Loucy (cell line): ENCODE measurements around the gene RCAN3.

Source experiments
- H2AFZ ChIP-seq: fragments of 200-600 bp; sonication (generic); 2 replicates; pipeline ENCODE4 v1.6.0; 2016; ENCODE audit warnings: antibody characterized with exemption, mild to moderate bottlenecking, low read length, moderate library complexity
- H3F3A ChIP-seq: fragments of 200-600 bp; 2 replicates; pipeline ENCODE4 v1.6.0; 2016; ENCODE audit warnings: antibody characterized with exemption, low read depth, mild to moderate bottlenecking
- H3K27me3 ChIP-seq: fragments of 200-600 bp; sonication (generic); 2 replicates; pipeline ENCODE4 v1.6.1; 2014; ENCODE audit warnings: low read length, mild to moderate bottlenecking; ENCODE audit not compliant: insufficient read depth, poor library complexity, severe bottlenecking
- H3K36me3 ChIP-seq: fragments of 200-600 bp; sonication (generic); 2 replicates; pipeline ENCODE4 v1.6.1; 2016; ENCODE audit warnings: low read length; ENCODE audit not compliant: insufficient read depth
- H3K4me1 ChIP-seq: fragments of 200-600 bp; sonication (generic); 2 replicates; pipeline ENCODE4 v1.5.1; 2014; ENCODE audit warnings: low read length, mild to moderate bottlenecking; ENCODE audit not compliant: insufficient read depth, poor library complexity, severe bottlenecking
- H3K4me2 ChIP-seq: fragments of 200-600 bp; sonication (generic); 2 replicates; pipeline ENCODE4 v1.6.0; 2014; ENCODE audit warnings: antibody characterized with exemption, low read length, low read depth, mild to moderate bottlenecking; ENCODE audit not compliant: poor library complexity, severe bottlenecking
- H3K4me3 ChIP-seq: fragments of 200-600 bp; sonication (generic); 2 replicates; pipeline ENCODE4 v1.5.1; 2014; ENCODE audit warnings: low read length, mild to moderate bottlenecking, mixed read lengths; ENCODE audit not compliant: poor library complexity, severe bottlenecking
- H3K79me2 ChIP-seq: fragments of 200-600 bp; sonication (generic); 2 replicates; pipeline ENCODE4 v1.6.1; 2014; ENCODE audit warnings: low read length; ENCODE audit not compliant: insufficient read depth
- H3K9ac ChIP-seq: fragments of 200-600 bp; sonication (generic); 2 replicates; pipeline ENCODE4 v1.6.0; 2014; ENCODE audit warnings: mild to moderate bottlenecking, low read depth, low read length, moderate library complexity; ENCODE audit not compliant: poor library complexity, severe bottlenecking
- H3K9me2 ChIP-seq: fragments of 200-600 bp; sonication (generic); replicated peaks from 2 replicates; pipeline ENCODE4 v1.6.1; 2016; ENCODE audit warnings: low read depth, low read length, mixed read lengths
- H3K9me3 ChIP-seq: fragments of 200-600 bp; sonication (generic); 2 replicates; pipeline ENCODE4 v1.6.1; 2014; ENCODE audit warnings: mild to moderate bottlenecking, antibody characterized with exemption, low read length, low read depth; ENCODE audit not compliant: insufficient read depth
- H4K20me1 ChIP-seq: fragments of 200-600 bp; sonication (generic); 2 replicates; pipeline ENCODE4 v1.6.0; 2014; ENCODE audit warnings: antibody characterized with exemption, low read length, mild to moderate bottlenecking; ENCODE audit not compliant: insufficient read depth, poor library complexity, severe bottlenecking
- CTCF ChIP-seq: fragments of 200-600 bp; sonication (generic); conservative IDR thresholded peaks from 2 replicates; pipeline ENCODE4 v1.5.1; 2014; ENCODE audit warnings: mild to moderate bottlenecking, antibody characterized with exemption, low read length
- EZH2phosphoT487 ChIP-seq: fragments of 200-600 bp; IDR thresholded peaks from 2 replicates; pipeline ENCODE4 v1.6.1; 2018; ENCODE audit warnings: antibody characterized with exemption, mild to moderate bottlenecking, moderate library complexity, borderline replicate concordance

The RCAN3 gene

DNA sequence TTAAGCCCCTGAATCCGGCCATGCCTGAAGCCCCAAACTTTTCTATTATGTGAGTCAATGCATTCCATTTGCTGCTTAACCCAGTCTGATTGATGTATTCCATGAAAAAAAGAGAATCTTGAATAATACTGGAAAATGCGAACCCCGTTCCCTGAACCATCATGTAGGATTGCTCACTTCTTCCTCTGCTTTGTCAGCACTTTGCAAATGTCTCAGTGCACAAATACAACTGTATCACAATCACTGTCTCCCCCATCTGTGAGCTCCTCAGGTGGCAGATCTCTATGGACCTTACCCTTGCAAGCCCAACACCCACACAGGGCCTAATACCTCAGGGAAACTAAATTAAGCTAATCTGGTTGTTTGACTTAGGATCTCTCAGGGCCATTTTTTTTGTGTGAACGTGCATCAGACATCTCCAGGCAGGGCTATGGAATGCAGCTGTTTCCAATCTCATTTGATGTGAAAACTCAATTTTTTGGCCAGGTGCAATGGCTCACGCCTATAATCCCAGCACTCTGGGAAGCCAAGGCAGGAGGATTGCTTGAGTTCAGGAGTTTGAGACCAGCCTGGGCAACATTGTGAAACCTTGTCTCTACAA, 2.1 kb upstream of the RCAN3 start:
- H4K20me1 ChIP-seq, result no peaks in the 10 kb centered on the region
- H3K9me2 ChIP-seq, result no peaks in the 10 kb centered on the region
- H3K79me2 ChIP-seq, result peaks cover 24% of the 10 kb centered on the region
- peak overlapping the region; percentile 85 for H3K4me2 ChIP-seq
- no peaks in the 10 kb centered on the region for H3K27me3 ChIP-seq
- no peak overlapping the region for H2AFZ ChIP-seq
- H3K9me3 ChIP-seq, result no peaks in the 10 kb centered on the region
- TF ChIP-seq CTCF (no peak), EZH2phosphoT487 (no peak)
- peak overlapping the region; percentile 94 for H3K9ac ChIP-seq
- H3K36me3 ChIP-seq, result no peaks in the 10 kb centered on the region
- 0 out of 2 replicates have a peak, but pooled peaks cover 3% of the 10 kb centered on the region for H3F3A ChIP-seq
- H3K4me3 ChIP-seq, result peak overlapping the region; percentile 78
- peaks cover 46% of the 10 kb centered on the region for H3K4me1 ChIP-seq

DNA sequence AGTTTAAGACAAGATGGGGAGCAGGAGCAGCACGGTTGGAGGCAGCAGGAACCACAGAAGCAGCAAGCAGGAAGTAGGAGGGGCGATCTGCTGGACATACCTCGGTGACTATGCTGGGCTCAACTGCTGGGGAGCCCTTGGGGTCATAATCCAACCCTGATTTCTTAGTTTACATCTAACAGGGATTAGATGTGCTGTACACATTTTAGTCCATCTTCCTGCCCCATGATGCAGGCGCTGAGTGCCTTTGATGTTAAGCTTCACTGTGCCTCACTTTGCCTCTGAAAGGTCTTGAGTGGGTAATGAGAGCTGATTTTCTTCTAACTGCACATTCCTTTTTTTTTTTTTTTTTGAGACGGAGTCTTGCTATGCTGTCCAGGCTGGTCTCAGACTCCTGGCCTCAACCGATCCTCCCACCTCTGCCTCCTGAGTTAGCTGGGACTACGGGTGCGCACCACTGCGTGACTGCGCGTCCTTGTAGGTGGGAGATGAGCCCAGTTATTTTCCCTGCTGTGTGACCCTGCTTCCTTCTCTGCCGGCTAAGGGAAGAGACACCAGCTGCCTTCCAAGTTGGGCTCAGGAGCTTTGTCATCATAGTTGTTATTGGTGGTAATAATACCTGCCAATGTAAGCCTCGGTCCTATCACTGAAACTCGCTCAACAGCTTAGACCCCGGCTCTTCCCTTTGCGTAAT, 1.1 kb upstream of the RCAN3 start:
- H3K4me1 ChIP-seq, result peaks cover 56% of the 10 kb centered on the region
- H3K9ac ChIP-seq, result peak overlapping the region; percentile 94
- H3K9me3 ChIP-seq, result no peaks in the 10 kb centered on the region
- H2AFZ ChIP-seq, result peak overlapping the region; percentile 91
- peaks cover 5% of the 10 kb centered on the region for H4K20me1 ChIP-seq
- peak overlapping the region; percentile 85 for H3K4me2 ChIP-seq
- TF ChIP-seq EZH2phosphoT487 (no peak), CTCF (no peak)
- H3K79me2 ChIP-seq, result peaks cover 32% of the 10 kb centered on the region
- no peaks in the 10 kb centered on the region for H3K27me3 ChIP-seq
- 0 out of 2 replicates have a peak, but pooled peaks cover 3% of the 10 kb centered on the region for H3F3A ChIP-seq
- no peaks in the 10 kb centered on the region for H3K9me2 ChIP-seq
- no peaks in the 10 kb centered on the region for H3K36me3 ChIP-seq
- peak overlapping the region; percentile 78 for H3K4me3 ChIP-seq

DNA sequence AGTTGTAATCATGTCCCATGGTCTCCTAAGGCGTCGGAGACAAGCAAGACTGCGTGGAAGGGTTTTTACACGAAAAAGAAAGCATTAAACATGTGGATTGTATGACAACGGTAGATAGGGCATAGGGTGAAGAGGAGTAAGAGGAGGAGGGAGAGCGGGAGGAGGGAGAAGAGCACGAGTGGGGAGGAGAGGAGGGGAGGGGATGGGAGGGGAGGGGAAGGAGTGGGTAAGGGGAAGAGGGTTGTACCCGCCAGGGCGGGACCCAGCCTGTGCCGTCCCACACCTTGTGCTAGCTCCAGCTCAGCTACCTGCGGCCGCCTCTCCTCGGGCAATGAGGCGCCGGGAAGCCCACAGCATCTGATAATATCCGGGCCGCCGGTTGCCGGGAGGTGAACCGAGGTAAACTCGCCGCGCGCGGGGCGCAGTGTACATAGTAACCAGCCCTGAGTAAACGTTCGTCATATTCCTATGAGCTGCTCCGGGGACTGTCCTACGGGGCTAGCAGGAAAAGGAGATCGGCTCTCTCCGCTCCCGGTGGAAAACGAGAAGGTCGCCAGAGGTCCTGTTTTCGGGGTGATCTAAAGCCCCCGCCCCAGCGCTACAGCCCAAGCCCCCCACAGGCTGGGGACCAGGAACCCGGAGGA, 449 bp upstream of the RCAN3 start:
- Histone ChIP-seq H3K9me2 (no peaks in the 10 kb centered on the region), H3K9me3 (no peaks in the 10 kb centered on the region), H3K36me3 (no peaks in the 10 kb centered on the region), H4K20me1 (peaks cover 5% of the 10 kb centered on the region), H3K4me1 (peaks cover 63% of the 10 kb centered on the region), H3K27me3 (no peaks in the 10 kb centered on the region), H3K4me3 (peak overlapping the region; percentile 78), H3F3A (0 out of 2 replicates have a peak, but pooled peaks cover 3% of the 10 kb centered on the region), H3K4me2 (peak overlapping the region; percentile 85), H3K9ac (peak overlapping the region; percentile 94), H2AFZ (peak overlapping the region; percentile 91), H3K79me2 (peaks cover 39% of the 10 kb centered on the region)
- TF ChIP-seq CTCF (no peak), EZH2phosphoT487 (no peak)
